ENCODE data around the gene SERHL2.

DNA sequence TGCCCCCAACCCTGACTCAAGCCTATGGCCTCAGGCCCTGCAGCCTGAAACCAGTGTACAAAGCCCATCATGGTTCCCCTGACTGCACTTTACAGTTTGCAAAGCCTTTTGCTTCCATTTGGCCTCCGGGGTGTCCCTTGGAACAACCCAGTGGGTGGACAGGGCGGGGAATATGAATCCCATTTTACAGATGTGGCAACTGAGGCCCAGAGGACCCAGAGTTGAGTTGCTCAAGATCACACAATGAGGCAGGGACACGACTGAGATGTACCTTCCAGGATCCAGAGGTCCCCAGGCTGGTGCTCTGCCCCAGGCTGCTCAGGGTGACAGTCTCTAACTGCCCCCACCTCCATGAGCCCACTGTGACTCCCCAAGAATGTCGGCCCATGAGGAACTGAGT lies 66.3 kb downstream of the SERHL2 start:
- TF ChIP-seq, protein P1, sequence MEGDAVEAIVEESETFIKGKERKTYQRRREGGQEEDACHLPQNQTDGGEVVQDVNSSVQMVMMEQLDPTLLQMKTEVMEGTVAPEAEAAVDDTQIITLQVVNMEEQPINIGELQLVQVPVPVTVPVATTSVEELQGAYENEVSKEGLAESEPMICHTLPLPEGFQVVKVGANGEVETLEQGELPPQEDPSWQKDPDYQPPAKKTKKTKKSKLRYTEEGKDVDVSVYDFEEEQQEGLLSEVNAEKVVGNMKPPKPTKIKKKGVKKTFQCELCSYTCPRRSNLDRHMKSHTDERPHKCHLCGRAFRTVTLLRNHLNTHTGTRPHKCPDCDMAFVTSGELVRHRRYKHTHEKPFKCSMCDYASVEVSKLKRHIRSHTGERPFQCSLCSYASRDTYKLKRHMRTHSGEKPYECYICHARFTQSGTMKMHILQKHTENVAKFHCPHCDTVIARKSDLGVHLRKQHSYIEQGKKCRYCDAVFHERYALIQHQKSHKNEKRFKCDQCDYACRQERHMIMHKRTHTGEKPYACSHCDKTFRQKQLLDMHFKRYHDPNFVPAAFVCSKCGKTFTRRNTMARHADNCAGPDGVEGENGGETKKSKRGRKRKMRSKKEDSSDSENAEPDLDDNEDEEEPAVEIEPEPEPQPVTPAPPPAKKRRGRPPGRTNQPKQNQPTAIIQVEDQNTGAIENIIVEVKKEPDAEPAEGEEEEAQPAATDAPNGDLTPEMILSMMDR (IDR thresholded peaks at IDR 0.05) = no peak
- no peak for TF ChIP-seq POLR2A (IDR thresholded peaks at IDR 0.05)
